ENCODE results near the gene MOGAT3.
A peak's percentile ranks its signal among the peaks of the same experiment; 100 is the strongest.

MOGAT3 gene

GRCh38 chr7:101172005-101172853 lies 28.6 kb downstream of the MOGAT3 start:
- DNase-seq: no peak

- DNase-seq: no peak
These were observed 29.4 kb downstream of the MOGAT3 start for GRCh38 chr7:101171442-101171837.

- no peak for DNase-seq
These were observed 30.0 kb downstream of the MOGAT3 start for GRCh38 chr7:101170617-101171441.

GRCh38 chr7:101169838-101170551 lies 30.8 kb downstream of the MOGAT3 start:
- peak; percentile 51 for DNase-seq

- no peak for DNase-seq
These were observed 31.6 kb downstream of the MOGAT3 start for GRCh38 chr7:101169110-101169837.

GRCh38 chr7:101168412-101169049 lies 32.3 kb downstream of the MOGAT3 start:
- DNase-seq: no peak

- no peak for DNase-seq
These were observed 33.0 kb downstream of the MOGAT3 start for GRCh38 chr7:101167645-101168411.

GRCh38 chr7:101166909-101167644 lies 33.8 kb downstream of the MOGAT3 start:
- no peak for DNase-seq

GRCh38 chr7:101166648-101166908 lies 34.3 kb downstream of the MOGAT3 start:
- no peak for DNase-seq

GRCh38 chr7:101165958-101166647 lies 34.7 kb downstream of the MOGAT3 start:
- no peak for DNase-seq

- peak; percentile 92 for DNase-seq
These were observed 35.5 kb downstream of the MOGAT3 start, which contains the start of gene VGF for GRCh38 chr7:101165075-101165957. VGF (minus strand) TSS chr7:101165569; CDS start chr7:101164843, 726 bp downstream.

- DNase-seq: peak; percentile 60
These were observed 36.6 kb downstream of the MOGAT3 start for GRCh38 chr7:101164071-101164840.

- no peak for DNase-seq
These were observed 37.4 kb downstream of the MOGAT3 start for GRCh38 chr7:101163279-101164070.

- peak; percentile 56 for DNase-seq
These were observed 38.1 kb downstream of the MOGAT3 start for GRCh38 chr7:101162551-101163278.

GRCh38 chr7:101161692-101162471 lies 39.0 kb downstream of the MOGAT3 start:
- DNase-seq: no peak

Measured in fibroblast of skin of back (primary cell).